HEK293 (cell line): ENCODE results near the gene LRP1.
A peak's percentile ranks its signal among the peaks of the same experiment; 100 is the strongest.

Experiments
- CTCF ChIA-PET: fragments of 350-600 bp; formaldehyde crosslinking; extraction: SDS; loops from one replicate; lab custom pipeline; 2021; ENCODE audit warnings: antibody characterized with exemption; lab: Yijun Ruan, JAX
- POLR2A ChIA-PET: fragments of 300-600 bp; formaldehyde crosslinking; extraction: SDS; loops from one replicate; lab custom pipeline; 2020; ENCODE audit warnings: antibody characterized with exemption, inconsistent platforms; lab: Yijun Ruan, JAX
- H3K27ac ChIP-seq: fragments of 200-500 bp; sonication (Bioruptor generic); 2 replicates; pipeline ENCODE4 v1.5.1; 2014; ENCODE audit warnings: low read depth, low read length, control low read depth, inconsistent platforms; ENCODE audit errors: extremely low read depth
- H3K36me3 ChIP-seq, 2 experiments: fragments of 200-500 bp in 1 of 2; sonication (Bioruptor generic) in 1 of 2; 1 replicate in 1 of 2; 2 replicates in 1 of 2; pipeline ENCODE4 v1.5.1; 2014 to 2017; ENCODE audit warnings: inconsistent platforms in 2 of 2, low read length in 2 of 2; ENCODE audit not compliant: control insufficient read depth in 2 of 2, insufficient read depth in 1 of 2
- H3K4me1 ChIP-seq: fragments of 200-500 bp; sonication (Bioruptor generic); 2 replicates; pipeline ENCODE4 v1.5.1; 2014; ENCODE audit warnings: mild to moderate bottlenecking, low read length, inconsistent platforms; ENCODE audit not compliant: control insufficient read depth, insufficient read depth
- H3K4me3 ChIP-seq: 2 replicates; pipeline ENCODE4 v1.5.1; 2011; ENCODE audit warnings: low read depth, mild to moderate bottlenecking, control low read depth, low read length, moderate library complexity
- H3K9me3 ChIP-seq: fragments of 200-500 bp; sonication (Bioruptor generic); 2 replicates; pipeline ENCODE4 v1.5.1; 2014; ENCODE audit warnings: low read depth, low read length, inconsistent platforms; ENCODE audit not compliant: control insufficient read depth, insufficient read depth
- CTCF ChIP-seq: fragments of 450-650 bp; formaldehyde crosslinking; IDR thresholded peaks from 2 replicates; pipeline ENCODE4 v1.5.1; 2016; ENCODE audit warnings: missing biosample characterization, missing genetic modification characterization
- EGR2 ChIP-seq: fragments of 450-650 bp; formaldehyde crosslinking; IDR thresholded peaks from 2 replicates; pipeline ENCODE4 v1.5.1; 2016; ENCODE audit warnings: low read depth, missing biosample characterization, missing genetic modification characterization
- HIC1 ChIP-seq: fragments of 450-650 bp; formaldehyde crosslinking; IDR thresholded peaks from 2 replicates; pipeline ENCODE4 v1.5.1; 2016; ENCODE audit warnings: missing biosample characterization, missing genetic modification characterization
- KLF8 ChIP-seq: fragments of 450-650 bp; formaldehyde crosslinking; IDR thresholded peaks from 2 replicates; pipeline ENCODE4 v1.5.1; 2016; ENCODE audit warnings: missing biosample characterization, missing genetic modification characterization
- MEIS1 ChIP-seq: sonication (generic); formaldehyde crosslinking; IDR thresholded peaks from 2 replicates; pipeline ENCODE4 v1.8.1; 2022; ENCODE audit warnings: missing genetic modification reagents, mild to moderate bottlenecking, borderline replicate concordance
- OSR2 ChIP-seq: fragments of 450-650 bp; formaldehyde crosslinking; IDR thresholded peaks from 2 replicates; pipeline ENCODE4 v1.5.1; 2016; ENCODE audit warnings: missing biosample characterization, missing genetic modification characterization
- OVOL3 ChIP-seq: fragments of 450-650 bp; formaldehyde crosslinking; IDR thresholded peaks from 2 replicates; pipeline ENCODE4 v1.5.1; 2016; ENCODE audit warnings: missing biosample characterization, missing genetic modification characterization
- PATZ1 ChIP-seq: fragments of 450-650 bp; formaldehyde crosslinking; IDR thresholded peaks from 2 replicates; pipeline ENCODE4 v1.5.1; 2016; ENCODE audit warnings: missing biosample characterization, missing genetic modification characterization
- PRDM1 ChIP-seq: fragments of 450-650 bp; formaldehyde crosslinking; IDR thresholded peaks from 2 replicates; pipeline ENCODE4; 2016; ENCODE audit warnings: missing biosample characterization, missing genetic modification characterization
- SCRT2 ChIP-seq: fragments of 450-650 bp; formaldehyde crosslinking; IDR thresholded peaks from 2 replicates; pipeline ENCODE4 v1.5.1; 2016; ENCODE audit warnings: missing biosample characterization, missing genetic modification characterization
- SP3 ChIP-seq: fragments of 450-650 bp; formaldehyde crosslinking; IDR thresholded peaks from 2 replicates; pipeline ENCODE4 v1.5.1; 2016; ENCODE audit warnings: missing biosample characterization, missing genetic modification characterization
- SP7 ChIP-seq: fragments of 450-650 bp; formaldehyde crosslinking; IDR thresholded peaks from 2 replicates; pipeline ENCODE4 v1.5.1; 2016; ENCODE audit warnings: missing biosample characterization, missing genetic modification characterization
- YY2 ChIP-seq: fragments of 450-650 bp; formaldehyde crosslinking; IDR thresholded peaks from 2 replicates; pipeline ENCODE4 v1.5.1; 2016; ENCODE audit warnings: missing biosample characterization, missing genetic modification characterization
- ZBTB17 ChIP-seq: fragments of 450-650 bp; formaldehyde crosslinking; IDR thresholded peaks from 2 replicates; pipeline ENCODE4 v1.5.1; 2016; ENCODE audit warnings: missing biosample characterization, missing genetic modification characterization
- ZBTB8A ChIP-seq: fragments of 450-650 bp; formaldehyde crosslinking; IDR thresholded peaks from 2 replicates; pipeline ENCODE4 v1.5.1; 2016; ENCODE audit warnings: missing biosample characterization, missing genetic modification characterization
- ZFHX2 ChIP-seq: fragments of 450-650 bp; formaldehyde crosslinking; conservative IDR thresholded peaks from 2 replicates; pipeline ENCODE4 v1.5.1; 2016; ENCODE audit warnings: missing biosample characterization, missing genetic modification characterization
- ZNF157 ChIP-seq: fragments of 450-650 bp; formaldehyde crosslinking; IDR thresholded peaks from 2 replicates; pipeline ENCODE4 v1.5.1; 2016; ENCODE audit warnings: missing biosample characterization, missing genetic modification characterization
- ZNF174 ChIP-seq: fragments of 450-650 bp; formaldehyde crosslinking; IDR thresholded peaks from 2 replicates; pipeline ENCODE4 v1.5.0; 2017; ENCODE audit warnings: missing biosample characterization, mild to moderate bottlenecking, missing genetic modification characterization
- ZNF311 ChIP-seq: fragments of 450-650 bp; formaldehyde crosslinking; IDR thresholded peaks from 2 replicates; pipeline ENCODE4 v1.5.1; 2017; ENCODE audit warnings: missing biosample characterization, missing genetic modification characterization, borderline replicate concordance
- ZNF366 ChIP-seq: fragments of 450-650 bp; formaldehyde crosslinking; conservative IDR thresholded peaks from 2 replicates; pipeline ENCODE4 v1.5.1; 2016; ENCODE audit warnings: missing biosample characterization, missing genetic modification characterization
- ZNF48 ChIP-seq: fragments of 450-650 bp; formaldehyde crosslinking; IDR thresholded peaks from 2 replicates; pipeline ENCODE4 v1.5.1; 2016; ENCODE audit warnings: missing biosample characterization, missing genetic modification characterization
- ZNF513 ChIP-seq: fragments of 450-650 bp; IDR thresholded peaks from 2 replicates; pipeline ENCODE4 v1.5.1; 2018; ENCODE audit warnings: missing biosample characterization, missing genetic modification characterization
- ZNF521 ChIP-seq: fragments of 450-650 bp; formaldehyde crosslinking; IDR thresholded peaks from 2 replicates; pipeline ENCODE4 v1.5.1; 2017; ENCODE audit warnings: missing biosample characterization, mild to moderate bottlenecking, missing genetic modification characterization
- ZNF596 ChIP-seq: fragments of 450-650 bp; IDR thresholded peaks from 2 replicates; pipeline ENCODE4 v1.5.0; 2018; ENCODE audit warnings: missing biosample characterization, mild to moderate bottlenecking, missing genetic modification characterization, moderate library complexity
- ZNF600 ChIP-seq: fragments of 450-650 bp; formaldehyde crosslinking; IDR thresholded peaks from 2 replicates; pipeline ENCODE4 v1.5.1; 2016; ENCODE audit warnings: missing biosample characterization, missing genetic modification characterization
- ZNF645 ChIP-seq: fragments of 450-650 bp; formaldehyde crosslinking; IDR thresholded peaks from 2 replicates; pipeline ENCODE4; 2016; ENCODE audit warnings: missing biosample characterization, missing genetic modification characterization
- ZNF654 ChIP-seq: fragments of 450-650 bp; formaldehyde crosslinking; IDR thresholded peaks from 2 replicates; pipeline ENCODE4 v1.5.1; 2016; ENCODE audit warnings: low read depth, missing biosample characterization, missing genetic modification characterization
- ZNF670 ChIP-seq: fragments of 450-650 bp; formaldehyde crosslinking; IDR thresholded peaks from 2 replicates; pipeline ENCODE4 v1.5.1; 2016; ENCODE audit warnings: missing biosample characterization, missing genetic modification characterization, low read depth
- ZNF777 ChIP-seq: fragments of 450-650 bp; formaldehyde crosslinking; IDR thresholded peaks from 2 replicates; pipeline ENCODE4 v1.5.1; 2017; ENCODE audit warnings: missing biosample characterization, missing genetic modification characterization, borderline replicate concordance
- ZSCAN23 ChIP-seq: fragments of 450-650 bp; formaldehyde crosslinking; IDR thresholded peaks from 2 replicates; pipeline ENCODE4 v1.5.1; 2016; ENCODE audit warnings: missing biosample characterization, missing genetic modification characterization

Gene LRP1

GRCh38 chr12:57093415-57094207, 34.7 kb upstream of the LRP1 start:
- ChIA-PET CTCF (interaction anchor here (0.7 to 3.9 kb wide), 20 partner anchors 8 to 339 kb away, joined by 3 to 48 read pairs (median 6); partner anchors contain the start of genes NEMP1 and STAT6), POLR2A (interaction anchor here (1.0 to 1.5 kb wide), 3 partner anchors 15 to 24 kb away, joined by 4 read pairs; partner anchors contain the start of genes NEMP1 and STAT6)
- Histone ChIP-seq H3K4me1 (peaks cover 3% of the 10 kb centered on the region; the same call in 1 of the 2 replicates), H3K36me3 (peaks cover 0 to 62% of the 10 kb centered on the region in 2 experiments; a peak in 1 of 3 replicates), H3K4me3 (no peak overlapping the region), H3K9me3 (no peaks in the 10 kb centered on the region), H3K27ac (no peak overlapping the region)
- TF ChIP-seq CTCF (peak; percentile 59), ZNF48 (tag by site-specific recombination) (no peak), YY2 (no peak), ZNF366 (no peak), ZBTB17 (no peak), ZNF174 (tag by site-specific recombination) (no peak), EGR2 (peak; percentile 69), ZNF311 (no peak), SP3 (tag by site-specific recombination) (no peak), ZFHX2 (tag by site-specific recombination) (peak; percentile 86), SCRT2 (tag by site-specific recombination) (no peak), ZNF777 (tag by site-specific recombination) (no peak), OSR2 (tag by site-specific recombination) (no peak), ZNF513 (tag by site-specific recombination) (no peak), ZBTB8A (no peak), ZNF645 (tag by site-specific recombination) (no peak), KLF8 (tag by site-specific recombination) (no peak), PRDM1 (tag by site-specific recombination) (no peak), HIC1 (tag by site-specific recombination) (peak; percentile 37; the same call in 1 of the 2 replicates), ZNF654 (0 out of 2 replicates have a peak, but pooled peaks have one; percentile 55), ZNF157 (no peak), ZNF596 (tag by site-specific recombination) (no peak), ZNF521 (no peak), SP7 (tag by site-specific recombination) (0 out of 2 replicates have a peak, but pooled peaks have one; percentile 12), PATZ1 (peak; percentile 3; the same call in 1 of the 2 replicates), ZSCAN23 (no peak), ZNF670 (no peak), ZNF600 (tag by site-specific recombination) (peak; percentile 58), OVOL3 (tag by site-specific recombination) (no peak), MEIS1 (no peak)
